Raji (cell line): ENCODE results near the gene PIK3R4.

Source experiments
- POLR2A ChIP-seq: IDR thresholded peaks from 2 replicates; pipeline ENCODE4 v1.6.1; 2011; ENCODE audit warnings: low read depth, low read length, control low read depth; ENCODE audit not compliant: insufficient read depth

The PIK3R4 gene

DNA sequence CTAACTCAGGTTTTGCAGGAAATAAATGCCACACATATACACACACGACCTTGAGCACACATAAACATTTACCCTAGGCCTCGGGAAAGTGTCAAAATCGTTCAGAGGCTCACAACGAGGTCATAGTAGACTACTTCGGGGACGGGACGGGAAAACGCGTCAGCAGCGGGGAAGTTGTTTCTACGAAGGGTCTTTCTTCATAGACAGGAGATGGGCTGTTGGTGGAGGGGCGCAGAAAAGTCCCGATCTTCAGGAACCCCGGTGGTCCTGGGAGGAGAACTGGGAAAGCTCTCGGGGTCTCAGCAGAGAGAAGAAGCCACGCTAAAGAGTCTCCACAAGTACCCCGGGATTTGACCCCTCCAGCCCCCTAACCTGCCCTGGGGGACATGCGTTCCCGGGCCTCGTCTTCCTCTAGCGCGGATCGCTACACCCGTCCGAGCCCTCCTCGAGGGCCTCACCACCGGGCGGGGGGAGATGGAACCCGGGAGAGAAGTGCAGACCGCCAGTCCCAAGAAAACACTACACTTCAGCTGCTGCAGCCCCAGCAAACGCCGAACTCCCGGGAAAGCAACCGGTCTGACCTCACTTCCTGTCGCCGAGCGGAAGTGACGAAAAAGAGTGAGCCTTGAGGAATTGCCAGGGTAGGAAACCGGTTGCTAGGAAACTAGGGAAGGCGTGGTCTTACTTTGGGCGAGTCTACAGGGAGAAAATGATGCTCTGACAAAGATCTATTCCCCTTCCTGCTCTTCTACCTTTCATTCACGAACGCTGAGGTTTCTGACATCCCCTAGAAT, at the start of gene PIK3R4:
TSS of gene PIK3R4 (minus strand) at position 584 of the 794 bp plus-strand sequence. CDS start 1,611 bp downstream, outside the sequence.
- TF ChIP-seq POLR2A: peak; percentile 76

DNA sequence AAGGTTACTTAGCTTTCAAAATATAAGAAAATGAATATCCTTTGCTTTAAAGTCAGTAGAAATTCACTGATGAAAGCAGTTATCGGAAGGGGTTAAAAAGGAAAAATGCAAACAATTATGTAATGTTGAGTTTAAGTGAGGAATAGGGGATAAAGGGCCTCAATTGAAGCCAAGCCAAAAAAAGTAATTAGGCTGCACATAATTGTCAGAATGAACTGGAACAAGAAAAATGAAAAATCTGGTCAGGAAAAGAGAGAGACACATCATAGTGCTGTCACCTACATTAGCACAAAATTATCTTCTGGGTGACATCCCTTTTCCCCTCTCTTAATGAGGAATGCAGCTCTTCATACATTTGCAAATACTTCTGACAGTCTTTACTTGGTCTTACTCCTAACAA, 48.8 kb upstream of the PIK3R4 start:
- no peak for TF ChIP-seq POLR2A

DNA sequence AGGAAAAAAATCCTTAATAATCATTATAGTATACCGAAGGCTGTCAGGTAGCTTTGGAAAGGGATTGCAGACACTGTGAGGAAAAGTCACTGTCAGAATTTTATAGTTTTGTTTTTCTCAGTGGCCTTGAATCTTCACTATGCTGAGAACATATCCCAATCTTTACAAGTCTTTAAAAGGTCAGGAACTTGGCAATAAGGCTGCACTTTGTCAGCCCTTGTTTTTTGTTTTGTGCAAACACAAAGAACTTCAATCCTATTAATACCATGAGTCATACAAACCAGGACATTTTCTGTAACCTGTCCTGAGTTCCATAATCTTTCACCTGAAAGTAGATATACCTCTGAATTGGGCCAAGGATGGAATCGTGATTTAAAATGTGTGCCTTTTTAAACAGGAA, 45.6 kb upstream of the PIK3R4 start:
- TF ChIP-seq POLR2A: no peak

DNA sequence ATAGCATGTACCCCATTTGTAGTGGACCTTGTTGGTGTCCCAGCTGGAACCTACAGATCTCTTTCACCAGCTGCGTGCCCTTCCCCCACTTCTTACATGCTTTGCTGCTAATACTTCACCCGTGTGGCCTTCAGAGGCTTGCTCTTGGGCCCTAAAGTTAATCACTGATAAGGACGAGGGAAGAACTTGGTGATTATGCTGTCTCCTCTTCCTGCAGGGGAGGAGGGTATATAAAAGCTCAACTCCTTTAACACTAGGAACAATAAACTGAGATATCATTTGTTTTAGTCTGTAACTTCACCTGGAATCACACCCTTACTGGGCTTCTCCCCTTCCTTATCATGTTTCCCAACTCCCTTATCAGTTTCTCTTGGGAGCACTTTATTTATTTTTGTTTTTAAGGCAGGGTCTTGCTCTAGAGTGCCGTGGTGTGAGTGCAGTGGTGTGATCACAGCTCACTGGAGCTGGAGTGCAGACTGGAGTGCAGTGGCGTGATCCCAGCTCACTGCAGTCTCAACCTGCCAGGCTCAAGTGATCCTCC, 43.2 kb upstream of the PIK3R4 start:
- TF ChIP-seq POLR2A: no peak

DNA sequence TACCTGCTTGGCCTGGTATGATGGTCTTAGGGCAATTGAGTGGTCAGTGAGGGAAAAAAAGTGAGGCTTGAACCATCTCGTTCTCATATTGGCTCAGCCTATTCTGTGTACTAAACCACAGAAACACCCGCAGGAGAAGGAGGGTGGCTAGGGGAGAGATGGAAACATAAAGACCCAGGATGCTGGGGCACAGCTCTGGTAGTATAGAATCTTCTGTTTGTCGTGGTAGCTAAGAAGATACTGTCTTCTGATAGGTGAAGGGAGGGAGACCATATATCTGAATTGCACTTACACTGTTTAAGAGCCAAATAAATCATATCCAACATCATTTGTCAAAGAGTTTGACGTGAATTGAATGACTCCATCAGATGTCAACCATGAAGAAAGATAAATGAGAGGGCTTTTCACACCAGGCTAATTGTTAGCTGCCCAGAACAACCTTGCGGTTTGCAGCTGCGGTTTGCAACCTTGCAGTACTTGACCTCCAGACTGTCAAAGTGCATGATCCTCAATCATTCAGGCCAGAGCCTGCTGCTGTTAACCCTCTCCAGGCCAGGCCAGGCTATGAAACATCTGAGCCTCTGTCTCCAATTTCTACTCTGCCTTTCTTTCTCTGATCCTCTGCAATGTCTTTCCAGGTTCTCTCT, 40.9 kb upstream of the PIK3R4 start:
- no peak for TF ChIP-seq POLR2A

DNA sequence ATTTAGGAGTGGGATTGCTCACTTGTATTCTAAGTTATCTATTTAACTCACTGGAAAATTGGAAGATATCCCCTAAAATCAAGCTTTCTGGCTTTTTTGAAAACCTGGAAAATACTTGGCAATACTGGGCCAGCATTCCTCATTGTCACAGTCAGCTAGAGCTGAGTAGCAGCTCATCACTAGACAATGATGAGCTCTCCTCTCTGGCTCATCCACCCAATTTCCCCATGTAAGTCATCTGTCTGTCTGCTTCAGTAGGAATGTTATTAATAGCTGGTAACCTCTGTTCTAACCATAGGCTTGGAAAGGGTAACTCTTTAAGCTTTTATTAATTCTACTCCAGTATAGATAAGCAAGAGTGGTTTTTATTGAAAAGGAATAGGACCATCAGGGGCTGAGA, 39.7 kb upstream of the PIK3R4 start:
- TF ChIP-seq POLR2A: no peak

DNA sequence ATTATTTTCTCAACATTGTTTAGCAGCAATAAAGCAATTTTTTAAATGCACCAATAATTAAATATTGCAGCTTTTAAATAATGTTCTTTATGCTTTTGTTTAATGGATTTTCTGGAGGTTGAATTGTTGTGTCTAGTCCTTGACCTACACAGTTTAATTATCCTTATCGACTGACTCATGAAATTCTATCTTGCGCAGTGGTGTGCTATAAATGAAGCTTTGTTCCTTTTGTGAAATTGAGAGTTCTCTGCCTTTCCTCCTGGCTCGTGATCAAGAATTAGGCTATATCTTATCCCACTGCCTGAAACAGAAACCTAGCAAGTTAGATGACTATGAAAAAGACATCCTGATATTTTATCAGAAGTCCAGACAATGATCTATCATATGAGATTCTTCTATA, 37.0 kb upstream of the PIK3R4 start:
- TF ChIP-seq POLR2A: no peak

DNA sequence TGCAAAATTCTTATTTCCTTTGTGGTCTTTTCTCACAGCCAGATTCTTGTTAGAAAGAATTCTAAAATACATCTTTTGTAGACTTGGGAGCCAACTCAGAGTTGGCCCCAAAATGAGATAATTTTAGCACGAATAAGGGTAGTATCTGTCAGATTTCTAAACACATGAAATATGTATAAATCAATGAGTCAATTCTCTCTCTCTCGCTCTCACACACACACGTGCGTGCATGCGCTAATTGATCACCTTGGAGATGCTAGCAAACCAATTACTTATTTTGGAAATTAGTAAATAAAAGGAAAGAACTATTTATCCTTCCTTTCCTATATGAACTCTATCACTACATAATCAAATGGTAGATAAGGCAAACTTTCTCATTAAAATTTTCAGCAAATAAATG, 32.9 kb upstream of the PIK3R4 start:
- TF ChIP-seq POLR2A: no peak

DNA sequence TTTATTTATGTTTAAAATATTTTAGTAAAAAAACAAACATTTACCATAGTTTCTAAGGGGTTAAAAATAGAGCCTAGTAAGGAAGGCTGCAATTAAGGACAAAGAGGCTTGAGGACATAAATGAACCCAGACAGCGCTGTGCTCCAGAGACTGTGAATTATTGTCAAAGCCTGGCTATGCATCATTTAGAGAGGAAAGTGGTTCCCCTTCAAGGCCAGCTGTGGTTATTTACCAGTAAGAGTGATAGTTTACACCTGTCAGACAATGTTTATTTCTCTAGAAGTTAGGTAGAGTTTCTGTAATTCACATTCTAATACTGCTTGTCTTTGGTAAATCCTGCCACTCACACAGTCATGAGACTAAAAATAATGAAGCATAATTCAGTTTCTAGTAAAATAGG, 32.4 kb upstream of the PIK3R4 start:
- TF ChIP-seq POLR2A: no peak

DNA sequence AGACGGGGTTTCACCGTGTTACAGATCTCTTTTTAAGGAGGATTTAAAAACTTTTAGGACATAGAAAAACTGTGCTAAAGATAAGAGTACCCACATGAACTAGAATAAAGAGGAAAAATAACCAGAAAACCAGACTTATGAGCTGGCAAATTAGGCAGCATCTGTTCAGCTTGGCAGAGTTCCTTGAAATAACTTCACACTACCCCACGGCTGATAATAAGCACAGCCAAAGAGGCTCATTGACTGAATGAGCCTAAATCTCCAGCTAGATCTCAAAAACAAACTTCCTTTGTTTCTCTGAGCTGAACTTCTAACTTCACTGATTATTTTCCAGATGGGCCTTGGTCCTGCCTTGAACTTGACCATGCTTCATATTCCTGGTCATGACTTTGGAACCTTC, 26.7 kb upstream of the PIK3R4 start:
- TF ChIP-seq POLR2A: no peak

DNA sequence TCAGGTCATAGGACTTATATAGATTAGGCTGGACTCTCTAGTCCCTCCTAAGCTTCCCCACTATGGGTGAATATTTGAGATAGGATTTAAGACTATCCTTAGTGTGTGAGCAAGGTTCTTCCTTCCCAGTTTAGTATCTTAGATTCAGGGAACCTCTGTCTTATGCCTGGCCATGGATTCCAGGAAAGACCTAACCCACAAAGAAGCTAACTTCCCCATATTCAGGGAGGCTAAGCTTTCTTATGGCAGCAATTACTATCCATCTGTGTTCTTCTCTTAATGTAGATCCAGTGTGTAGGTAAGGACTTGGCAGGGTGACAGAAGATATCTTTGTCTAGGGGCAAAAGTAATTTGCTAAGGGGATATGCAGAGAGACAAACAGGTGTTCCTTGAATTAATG, 25.5 kb upstream of the PIK3R4 start:
- TF ChIP-seq POLR2A: no peak

DNA sequence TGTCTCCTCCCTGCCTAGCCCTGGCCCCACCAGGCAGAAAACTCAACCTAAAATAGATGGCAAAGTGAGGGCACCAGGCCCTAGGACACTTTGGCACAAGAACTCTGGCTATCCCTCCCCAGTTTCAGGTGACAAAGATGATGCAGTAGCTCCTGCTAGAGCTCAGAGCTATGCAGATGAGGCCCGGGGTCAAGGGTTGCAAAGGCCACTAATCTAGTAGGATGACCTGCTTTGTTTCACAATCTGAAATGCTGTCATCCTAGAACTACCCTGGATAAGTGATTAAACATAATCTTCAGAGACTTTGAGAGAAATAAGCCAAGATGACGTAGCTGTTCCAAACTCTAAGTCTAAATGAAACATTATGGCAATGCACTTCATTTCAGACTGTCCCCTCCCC, 24.0 kb upstream of the PIK3R4 start:
- TF ChIP-seq POLR2A: no peak

DNA sequence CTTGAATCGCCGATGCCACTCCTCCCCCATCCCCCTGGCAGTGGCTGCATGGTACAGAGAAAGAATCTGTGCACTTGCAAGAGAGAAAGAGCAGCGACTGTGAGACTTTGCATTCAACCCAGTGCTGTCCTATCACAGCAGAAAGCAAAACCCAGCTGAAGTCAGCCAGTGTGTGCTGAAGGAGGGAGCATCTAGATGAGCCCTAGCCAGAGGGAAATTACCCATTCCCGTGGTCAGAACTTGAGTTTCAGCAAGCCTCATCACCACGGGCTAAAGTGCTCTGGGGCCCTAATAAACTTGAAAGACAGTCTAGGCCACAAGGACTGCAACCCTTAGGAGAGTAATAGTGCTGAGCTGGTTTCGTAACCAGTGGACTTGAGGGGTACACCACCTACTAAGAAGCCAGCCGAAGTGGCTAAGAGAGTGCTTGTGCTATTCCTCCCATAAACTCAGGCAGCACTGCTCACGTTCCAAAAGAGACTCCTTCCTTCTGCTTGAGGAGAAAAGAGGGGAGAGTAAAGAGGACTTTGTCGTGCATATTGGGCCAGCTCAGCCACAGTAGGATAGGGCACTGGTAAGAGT, 15.2 kb upstream of the PIK3R4 start:
- no peak for TF ChIP-seq POLR2A

DNA sequence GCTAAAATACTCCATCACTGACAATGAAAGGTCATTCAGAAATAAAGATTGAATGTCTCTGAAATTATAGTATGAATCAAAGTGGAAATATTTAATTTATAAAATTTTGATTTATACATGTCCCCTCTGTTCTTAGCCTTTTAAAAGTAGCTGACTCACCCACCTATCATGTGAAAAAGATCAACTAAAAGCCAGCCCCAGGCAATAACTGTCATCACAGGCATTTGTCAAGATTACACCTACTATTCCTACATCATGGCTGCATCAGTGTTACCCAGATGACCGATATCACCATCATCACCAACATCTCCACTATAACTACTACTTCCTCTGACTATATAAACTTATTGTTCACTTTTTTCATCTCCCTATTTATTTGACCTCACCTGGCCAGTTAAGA, 14.3 kb upstream of the PIK3R4 start:
- TF ChIP-seq POLR2A: no peak

DNA sequence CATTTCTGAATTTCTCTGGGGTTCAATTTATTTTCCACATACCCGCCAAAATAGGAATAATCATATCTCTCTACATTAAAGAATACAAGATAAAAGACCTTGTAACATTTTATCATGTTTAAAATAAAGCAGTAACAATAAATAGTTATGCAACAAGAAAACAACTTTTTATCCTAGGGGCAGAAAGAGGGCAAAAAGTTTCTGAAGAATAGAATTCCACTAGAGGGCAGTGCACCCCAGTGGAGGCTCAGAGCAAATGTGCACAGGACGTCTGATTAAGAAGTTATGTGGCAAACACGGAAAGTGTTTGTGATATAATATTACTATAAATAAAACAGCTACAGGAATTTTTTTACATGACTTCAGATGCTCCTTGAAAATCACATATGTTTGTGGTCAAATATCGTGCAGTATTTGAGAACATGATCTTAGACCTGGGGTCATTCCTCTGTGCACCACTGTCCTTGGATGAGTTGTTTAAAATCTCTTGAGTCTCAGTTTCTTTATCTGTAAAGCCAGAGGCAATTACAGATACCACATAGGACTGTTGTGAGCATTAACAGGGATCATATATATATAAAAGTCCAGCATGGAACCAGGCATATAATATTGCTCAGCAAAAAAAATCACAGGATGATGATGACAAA, 13.2 kb upstream of the PIK3R4 start:
- no peak for TF ChIP-seq POLR2A
